HG03095 (cell line): ENCODE results near the gene TM2D3.

ENCODE experiments used
- ATAC-seq: cut with Tn5 transposase; IDR thresholded peaks from one replicate; pipeline ENCODE4 v1.9.1; 2021; ENCODE audit warnings: moderate library complexity; ENCODE audit not compliant: unreplicated experiment

Gene TM2D3

GRCh38 chr15:101625184-101625583 lies 27.0 kb downstream of the TM2D3 start:
- ATAC-seq: no peak

- no peak for ATAC-seq
Measured at GRCh38 chr15:101623367-101624304, 28.5 kb downstream of the TM2D3 start.

DNA sequence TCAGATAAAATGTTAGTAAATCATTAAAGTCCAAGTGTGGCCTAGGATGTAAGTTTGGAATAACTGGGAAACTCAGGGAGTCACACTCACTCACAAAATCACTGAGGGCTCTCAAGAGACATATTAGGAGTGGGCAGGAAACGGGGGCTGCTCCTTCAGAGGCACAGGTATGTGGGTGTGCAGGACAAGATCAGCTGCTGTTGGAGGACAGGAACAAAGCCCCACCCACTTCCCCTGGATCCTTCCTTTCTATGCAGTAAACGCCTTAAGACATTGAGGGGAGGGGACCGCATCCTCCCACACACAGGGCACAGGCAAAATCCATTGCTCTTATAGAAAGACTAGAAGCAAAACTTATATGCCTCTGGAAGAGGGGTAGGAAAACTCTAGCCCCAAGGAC lies 30.2 kb downstream of the TM2D3 start:
- ATAC-seq: no peak

DNA sequence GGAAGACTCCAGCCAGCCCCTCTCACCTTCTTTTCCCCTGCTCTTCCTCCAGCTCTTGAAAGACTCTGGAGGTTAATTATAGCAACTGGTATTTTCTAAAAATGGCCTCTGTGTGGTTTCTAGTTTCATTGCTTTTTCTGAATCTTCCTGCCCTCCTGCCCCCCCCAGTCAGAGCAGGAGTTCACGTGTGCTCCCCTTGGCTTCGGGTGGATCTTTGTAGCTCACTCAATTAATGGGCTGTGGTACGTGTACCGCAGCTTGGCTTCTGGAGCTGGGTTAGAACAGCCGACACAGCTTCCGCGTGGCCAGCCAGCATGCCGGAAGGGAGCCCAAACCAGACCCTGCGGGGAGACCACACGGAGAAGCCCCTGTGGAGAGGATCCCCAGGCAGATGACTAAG lies 31.5 kb downstream of the TM2D3 start:
- no peak for ATAC-seq

GRCh38 chr15:101619615-101619865 lies 32.6 kb downstream of the TM2D3 start:
- ATAC-seq: no peak

DNA sequence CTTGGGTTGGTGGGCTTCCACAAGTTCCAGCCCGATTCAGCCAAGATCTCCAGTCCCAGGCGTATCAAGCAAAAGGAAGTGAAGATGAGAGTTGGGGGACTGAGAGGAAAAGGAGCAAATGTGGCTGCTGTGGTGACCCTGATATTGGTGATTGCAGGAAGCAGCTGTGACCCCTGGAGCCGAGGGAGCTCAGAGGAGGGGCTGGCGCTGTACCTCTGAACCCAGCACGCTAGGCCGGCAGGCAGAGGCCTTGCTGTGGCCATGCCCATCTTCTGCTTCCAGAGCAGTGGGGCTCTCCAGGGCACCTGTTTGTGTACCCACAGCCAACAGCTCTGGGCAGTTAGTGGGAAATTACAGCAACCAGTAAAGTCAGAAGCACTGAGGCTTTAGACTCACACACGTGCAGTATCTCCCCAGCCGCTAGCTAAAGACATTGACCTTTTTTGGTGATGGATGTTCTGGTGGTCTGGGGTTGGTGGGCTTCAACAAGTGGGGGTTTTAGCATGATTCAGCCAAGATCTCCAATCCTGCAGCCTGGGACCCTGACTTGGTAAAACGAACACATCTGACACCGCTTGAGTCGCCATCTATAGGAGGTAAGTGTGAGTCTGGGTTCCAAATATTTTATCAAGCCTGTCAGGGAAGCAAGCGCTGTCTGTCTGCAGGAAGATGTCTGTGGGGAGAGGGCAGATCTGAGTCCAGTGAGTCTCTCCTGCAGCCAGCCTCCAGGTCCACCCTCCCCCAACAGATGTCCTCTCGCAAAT lies 33.1 kb downstream of the TM2D3 start:
- no peak for ATAC-seq

- no peak for ATAC-seq
Measured at GRCh38 chr15:101618076-101618475, 34.1 kb downstream of the TM2D3 start.

DNA sequence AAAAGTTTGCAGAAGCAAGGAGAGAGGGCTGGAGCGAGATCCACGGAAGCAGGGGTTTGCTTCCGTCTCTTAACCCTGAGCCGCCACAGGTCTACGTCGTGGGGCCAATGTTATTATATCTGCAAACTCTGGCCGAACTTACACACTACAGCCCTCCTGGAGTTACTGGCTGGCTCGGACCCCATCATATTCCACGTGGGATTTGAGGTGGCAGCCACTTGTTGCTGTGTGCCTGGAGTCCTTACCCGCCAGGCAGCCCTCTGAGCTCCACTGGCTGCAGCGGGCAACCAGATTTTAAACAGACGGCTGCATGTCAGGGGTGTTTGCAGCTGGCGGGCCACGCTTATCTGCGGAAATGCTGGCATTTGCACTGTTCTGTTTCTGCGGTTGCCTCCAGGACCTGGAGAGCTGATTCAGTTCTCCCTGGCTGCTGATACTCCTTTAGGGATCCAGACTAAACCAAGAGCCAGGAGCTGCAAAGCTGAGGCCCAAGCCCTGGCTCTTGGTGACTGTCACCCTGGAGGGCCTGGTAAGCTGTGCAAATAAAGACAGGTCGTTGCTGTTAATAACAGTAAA lies 34.7 kb downstream of the TM2D3 start:
- no peak for ATAC-seq

DNA sequence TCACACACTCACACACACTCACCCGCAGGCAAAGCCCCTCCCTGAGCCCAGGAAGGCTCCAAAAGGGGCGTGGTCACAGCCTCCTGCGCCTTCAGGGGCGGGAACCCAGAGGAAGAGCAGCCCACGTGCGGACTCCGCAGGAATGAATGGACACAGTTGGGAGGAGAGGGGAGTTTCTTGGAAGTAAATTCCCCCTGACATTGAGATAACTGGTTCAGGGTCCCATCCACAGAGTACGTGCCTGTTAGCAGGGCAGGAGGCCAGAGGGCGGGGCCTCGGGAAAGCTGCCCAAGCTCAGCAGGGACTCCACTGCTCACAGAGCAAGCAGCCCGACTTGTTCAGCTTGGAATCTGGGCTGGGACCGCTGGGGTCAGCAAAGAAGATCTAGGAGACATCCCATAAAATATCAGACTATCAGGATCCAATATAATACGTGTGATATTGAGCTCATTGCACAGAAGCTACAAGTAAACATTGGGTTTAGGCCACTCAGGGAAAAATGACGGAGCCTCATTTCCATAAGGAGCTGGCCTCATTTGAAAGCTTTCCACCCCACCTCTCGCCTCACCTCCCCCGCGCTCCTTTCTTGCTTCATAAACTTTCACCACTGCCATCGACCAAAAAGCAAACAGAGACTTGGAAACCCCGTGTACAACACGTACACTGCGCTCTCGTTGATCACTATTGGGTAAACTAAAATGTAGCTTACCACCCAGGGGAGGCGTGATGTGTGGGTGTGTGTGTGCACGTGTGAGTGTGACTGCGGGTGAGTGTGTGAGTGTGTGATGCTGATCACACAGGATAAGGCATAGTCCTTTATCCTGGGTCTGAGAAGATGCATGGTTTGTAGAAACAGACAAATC lies 36.0 kb downstream of the TM2D3 start:
- ATAC-seq: no peak

GRCh38 chr15:101615414-101615985 lies 36.7 kb downstream of the TM2D3 start:
- ATAC-seq: no peak

- no peak for ATAC-seq
Measured at GRCh38 chr15:101614761-101615160, 37.4 kb downstream of the TM2D3 start.

DNA sequence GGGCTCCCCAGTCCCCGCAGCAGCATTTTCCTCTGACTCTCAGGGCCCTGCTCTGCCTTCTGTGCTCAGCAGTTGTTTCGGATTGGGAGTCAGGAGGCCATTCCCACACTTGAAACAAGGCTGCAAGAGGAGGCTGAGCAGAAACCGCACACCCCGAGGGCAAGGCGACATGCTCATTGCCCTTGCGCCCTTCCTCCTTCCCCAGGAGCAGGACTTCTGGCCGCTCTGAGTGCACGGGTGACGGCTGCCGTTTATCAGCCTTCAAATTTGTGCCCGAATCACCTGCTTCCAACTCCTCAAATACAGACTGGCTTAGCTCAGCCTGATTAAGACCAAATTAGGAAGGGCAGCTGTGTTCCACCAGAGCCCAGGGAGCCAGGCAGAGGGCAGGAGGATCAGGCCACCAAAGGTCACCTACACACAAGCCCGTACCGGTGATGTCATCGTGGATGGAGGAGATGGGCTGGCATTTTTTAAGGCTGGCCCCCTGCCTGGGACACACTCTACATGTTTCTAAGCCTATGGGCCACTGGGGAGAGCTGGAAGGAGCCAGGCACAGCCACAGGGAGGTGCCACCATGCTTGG lies 38.1 kb downstream of the TM2D3 start:
- ATAC-seq: no peak

- ATAC-seq: no peak
Measured at GRCh38 chr15:101613130-101614000, 38.8 kb downstream of the TM2D3 start.

GRCh38 chr15:101612676-101613075 lies 39.5 kb downstream of the TM2D3 start:
- no peak for ATAC-seq

GRCh38 chr15:101611580-101612299 lies 40.4 kb downstream of the TM2D3 start:
- ATAC-seq: no peak

DNA sequence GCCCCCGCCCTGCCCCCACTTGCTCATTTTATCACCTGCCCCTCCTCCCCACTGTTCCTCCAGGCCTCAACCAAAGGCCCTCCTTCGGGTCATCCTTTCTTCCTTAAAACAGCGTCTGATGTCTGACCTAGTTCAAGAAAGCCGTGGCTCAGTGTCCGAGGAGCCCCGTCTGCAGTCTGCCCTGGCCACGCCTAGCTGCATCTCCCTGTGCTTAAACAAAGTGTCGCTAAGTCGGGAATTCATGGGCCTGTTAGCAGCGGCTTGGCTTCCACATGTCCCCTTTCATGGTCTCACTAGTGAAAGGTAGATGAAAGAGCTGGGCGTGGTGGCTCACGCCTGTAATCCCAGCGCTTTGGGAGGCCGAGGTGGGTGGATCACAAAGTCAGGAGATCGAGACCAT lies 41.2 kb downstream of the TM2D3 start:
- no peak for ATAC-seq

DNA sequence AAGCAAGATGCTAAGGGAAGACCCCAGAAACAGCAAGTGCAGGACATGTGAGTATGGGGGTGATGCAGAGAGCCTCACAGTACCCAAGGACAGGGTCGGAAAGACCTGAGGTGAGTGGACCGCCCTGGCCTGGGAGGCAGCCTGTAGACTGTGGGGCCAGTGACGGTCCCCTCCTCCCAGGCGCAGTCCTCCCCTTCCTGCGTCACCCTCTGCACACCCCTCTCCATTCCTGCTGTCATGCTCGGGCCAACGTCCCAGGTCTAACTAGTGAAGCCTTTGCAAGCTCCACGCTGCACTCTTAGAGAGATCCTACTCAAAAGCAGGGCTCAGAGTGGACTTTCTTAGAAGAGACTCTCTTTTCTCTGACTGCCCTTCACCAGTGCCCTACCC lies 41.6 kb downstream of the TM2D3 start:
- no peak for ATAC-seq

GRCh38 chr15:101609742-101610610 lies 42.2 kb downstream of the TM2D3 start:
- ATAC-seq: no peak
